ENCODE results near the gene DENND1A.
"Not testable (repeated sequence)": the region's sequence is repeated elsewhere in the genome, so short reads cannot be mapped to it uniquely, and the experiment has no call there.

DENND1A gene

DNA sequence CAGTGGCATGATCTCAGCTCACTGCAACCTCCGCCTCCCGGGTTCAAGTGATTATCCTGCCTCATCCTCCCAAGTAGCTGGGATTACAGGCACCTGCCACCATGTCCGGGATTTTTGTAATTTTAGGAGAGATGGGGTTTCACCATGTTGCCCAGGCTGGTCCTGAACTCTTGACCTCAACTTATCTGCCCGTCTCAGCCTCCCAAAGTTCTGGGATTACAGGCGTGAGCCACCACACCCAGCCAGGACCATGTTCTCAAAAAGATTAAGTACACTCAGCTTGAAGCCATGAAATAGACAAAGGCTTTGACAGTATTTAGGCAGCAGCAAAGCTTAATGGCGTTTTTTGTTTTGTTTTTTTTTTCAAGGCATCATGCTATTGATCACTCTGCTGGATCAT is 44.1 kb downstream of the DENND1A start:
- H3K9me3 ChIP-seq (ENCODE audit: control insufficient read depth, low read length); H3K27ac ChIP-seq (ENCODE audit: low read depth, low read length, severe bottlenecking); H3K4me3 ChIP-seq (ENCODE audit: extremely low read depth, insufficient read depth, low read length, poor library complexity, severe bottlenecking); H3K4me1 ChIP-seq (ENCODE audit: control insufficient read depth, insufficient read depth, low read length, poor library complexity, severe bottlenecking); H3K36me3 ChIP-seq (ENCODE audit: control insufficient read depth, insufficient read depth, low read length): not testable (repeated sequence)
- WGBS, 2 experiments (ENCODE audit: insufficient coverage in 2 of 2), result 94 to 100% methylated on average over 3 to 6 of the region's 6 CpGs

DNA sequence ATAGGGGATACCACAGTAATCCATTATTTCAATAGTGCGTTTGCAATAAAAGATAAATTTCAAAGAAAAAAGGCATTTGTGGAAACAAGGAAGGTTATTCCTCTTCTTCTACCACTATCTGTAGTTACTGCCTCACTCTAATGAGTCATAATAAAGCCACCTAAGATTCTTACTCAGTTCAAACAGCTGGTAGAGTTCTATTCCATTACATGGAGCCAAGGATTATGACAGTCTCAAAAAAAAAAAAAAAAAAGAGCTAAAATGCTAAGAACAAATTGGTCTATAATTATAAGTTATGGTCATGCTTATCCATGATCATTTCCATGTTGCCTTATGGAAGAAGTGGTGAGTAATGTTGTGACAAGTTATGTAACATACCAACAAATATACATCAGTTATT is 46.3 kb downstream of the DENND1A start:
- Histone ChIP-seq H3K9me3 (ENCODE audit: control insufficient read depth, low read length) (no peaks in the 10 kb centered on the region), H3K36me3 (ENCODE audit: control insufficient read depth, insufficient read depth, low read length) (no peaks in the 10 kb centered on the region), H3K4me1 (ENCODE audit: control insufficient read depth, insufficient read depth, low read length, poor library complexity, severe bottlenecking) (no peaks in the 10 kb centered on the region), H3K4me3 (ENCODE audit: extremely low read depth, insufficient read depth, low read length, poor library complexity, severe bottlenecking) (no peak overlapping the region), H3K27ac (ENCODE audit: low read depth, low read length, severe bottlenecking) (no peak overlapping the region)
- no CpG with 5 or more reads among the region's 1 CpG for WGBS, 2 experiments (ENCODE audit: insufficient coverage in 2 of 2)

DNA sequence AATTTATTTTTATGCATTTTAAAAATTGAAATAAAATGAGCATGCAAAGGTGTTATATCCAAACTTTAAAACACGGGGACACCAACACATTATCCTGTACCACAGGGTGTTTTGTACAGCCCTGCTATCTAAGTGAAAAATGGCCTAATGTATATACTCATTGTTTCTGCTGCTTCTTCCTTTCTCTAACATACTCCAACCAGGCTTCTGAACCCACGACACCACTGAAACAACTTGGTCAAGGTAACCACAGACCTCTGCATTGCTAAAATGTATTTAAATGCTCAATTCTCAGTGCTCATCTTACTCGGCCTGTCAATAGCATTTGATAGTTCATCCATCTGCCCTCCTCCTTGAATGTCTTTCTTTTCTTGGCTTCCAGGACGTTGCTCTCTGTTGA is 48.3 kb downstream of the DENND1A start:
- Histone ChIP-seq H3K4me1 (ENCODE audit: control insufficient read depth, insufficient read depth, low read length, poor library complexity, severe bottlenecking) (no peaks in the 10 kb centered on the region), H3K9me3 (ENCODE audit: control insufficient read depth, low read length) (no peaks in the 10 kb centered on the region), H3K36me3 (ENCODE audit: control insufficient read depth, insufficient read depth, low read length) (no peaks in the 10 kb centered on the region), H3K27ac (ENCODE audit: low read depth, low read length, severe bottlenecking) (no peak overlapping the region), H3K4me3 (ENCODE audit: extremely low read depth, insufficient read depth, low read length, poor library complexity, severe bottlenecking) (no peak overlapping the region)
- WGBS, 2 experiments (ENCODE audit: insufficient coverage in 2 of 2), result 89% methylated on average over 3 of the region's 4 CpGs

DNA sequence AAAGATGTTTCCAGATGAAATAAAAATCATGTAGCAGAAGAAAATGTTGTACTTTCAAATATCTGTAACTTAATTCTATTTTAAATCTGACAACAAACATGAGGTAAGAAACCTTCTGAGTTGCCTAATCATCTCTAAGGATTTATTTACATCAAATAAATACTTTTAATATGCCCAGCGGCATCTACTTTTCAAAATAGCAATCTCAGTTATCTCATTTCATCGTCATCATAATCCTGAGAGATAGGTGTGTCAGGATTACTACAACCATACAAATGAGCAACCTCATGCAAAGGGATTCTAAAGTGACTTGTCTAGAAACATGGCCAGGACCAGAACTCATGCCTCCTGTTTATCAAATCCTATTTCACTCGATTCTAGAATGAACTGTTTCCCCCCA is 49.5 kb downstream of the DENND1A start:
- Histone ChIP-seq H3K36me3 (ENCODE audit: control insufficient read depth, insufficient read depth, low read length) (peaks cover 4% of the 10 kb centered on the region), H3K27ac (ENCODE audit: low read depth, low read length, severe bottlenecking) (no peak overlapping the region), H3K9me3 (ENCODE audit: control insufficient read depth, low read length) (no peaks in the 10 kb centered on the region), H3K4me1 (ENCODE audit: control insufficient read depth, insufficient read depth, low read length, poor library complexity, severe bottlenecking) (no peaks in the 10 kb centered on the region), H3K4me3 (ENCODE audit: extremely low read depth, insufficient read depth, low read length, poor library complexity, severe bottlenecking) (no peak overlapping the region)
- 93 to 100% methylated on average over 2 to 3 of the region's 3 CpGs for WGBS, 2 experiments (ENCODE audit: insufficient coverage in 2 of 2)

DNA sequence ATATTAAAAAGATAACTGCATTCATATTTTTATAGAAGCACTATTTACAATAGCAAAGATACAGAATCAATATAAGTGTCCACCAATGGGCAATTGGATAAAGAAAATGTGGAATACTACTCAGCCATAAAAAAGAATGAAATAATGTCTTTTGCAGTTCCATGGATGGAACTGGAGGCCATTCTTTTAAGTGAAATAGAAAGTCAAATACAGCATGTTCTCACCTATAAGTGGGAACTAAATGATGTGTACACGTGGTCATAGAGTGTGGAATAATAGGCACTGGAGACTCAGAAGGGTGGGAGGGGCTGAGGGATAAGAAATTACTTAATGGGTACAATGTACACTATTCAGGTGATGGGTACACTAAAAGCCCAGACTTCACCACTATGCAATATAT is 53.2 kb downstream of the DENND1A start:
- no CpG with 5 or more reads among the region's 1 CpG for WGBS, 2 experiments (ENCODE audit: insufficient coverage in 2 of 2)
- Histone ChIP-seq H3K4me1 (ENCODE audit: control insufficient read depth, insufficient read depth, low read length, poor library complexity, severe bottlenecking) (no peaks in the 10 kb centered on the region), H3K36me3 (ENCODE audit: control insufficient read depth, insufficient read depth, low read length) (peaks cover 5% of the 10 kb centered on the region), H3K4me3 (ENCODE audit: extremely low read depth, insufficient read depth, low read length, poor library complexity, severe bottlenecking) (no peak overlapping the region), H3K27ac (ENCODE audit: low read depth, low read length, severe bottlenecking) (no peak overlapping the region), H3K9me3 (ENCODE audit: control insufficient read depth, low read length) (no peaks in the 10 kb centered on the region)

DNA sequence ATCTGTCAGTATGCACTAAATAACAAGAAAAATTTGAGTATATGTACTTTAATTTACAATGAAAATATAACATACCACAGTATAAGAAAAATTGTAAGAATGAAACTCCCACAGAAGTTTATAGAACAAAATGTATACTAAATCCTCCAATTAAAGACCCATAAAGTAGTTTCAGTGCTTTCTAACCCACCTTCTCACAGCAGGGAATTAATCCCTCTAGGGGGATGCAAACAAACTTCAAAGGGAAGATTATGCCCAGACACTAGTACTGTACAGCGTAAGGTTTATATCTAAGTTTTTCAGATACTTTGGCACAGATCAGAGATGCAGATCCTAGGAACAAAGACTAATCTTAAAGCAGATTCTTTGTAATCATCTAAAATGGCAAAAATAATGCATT is 57.2 kb downstream of the DENND1A start:
- H3K4me3 ChIP-seq (ENCODE audit: extremely low read depth, insufficient read depth, low read length, poor library complexity, severe bottlenecking), result no peak overlapping the region
- H3K9me3 ChIP-seq (ENCODE audit: control insufficient read depth, low read length), result no peaks in the 10 kb centered on the region
- no peak overlapping the region for H3K27ac ChIP-seq (ENCODE audit: low read depth, low read length, severe bottlenecking)
- 100% methylated on average over 1 of the region's 1 CpG for WGBS, 2 experiments (ENCODE audit: insufficient coverage in 2 of 2)
- peaks cover 5% of the 10 kb centered on the region for H3K36me3 ChIP-seq (ENCODE audit: control insufficient read depth, insufficient read depth, low read length)
- H3K4me1 ChIP-seq (ENCODE audit: control insufficient read depth, insufficient read depth, low read length, poor library complexity, severe bottlenecking), result no peaks in the 10 kb centered on the region

DNA sequence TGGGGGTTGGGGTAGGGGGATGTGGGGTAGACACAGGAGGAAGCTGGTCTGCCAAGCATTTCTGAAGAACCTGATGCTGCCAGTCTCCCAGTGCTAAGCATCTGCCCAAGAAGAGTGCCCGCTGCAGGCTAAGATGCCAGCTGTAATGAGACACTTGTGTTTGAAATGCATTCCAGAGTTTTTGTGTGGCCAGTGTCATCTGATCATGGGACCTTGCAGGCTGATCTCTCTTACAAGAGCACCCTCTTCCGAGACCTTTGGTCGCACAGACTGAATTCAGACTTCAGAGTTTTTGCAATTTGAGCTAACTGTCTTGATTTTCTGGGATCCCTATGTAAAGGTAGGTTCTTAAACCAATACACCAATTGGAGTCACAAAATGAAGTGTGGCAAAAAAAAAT is 58.1 kb downstream of the DENND1A start:
- no peaks in the 10 kb centered on the region for H3K9me3 ChIP-seq (ENCODE audit: control insufficient read depth, low read length)
- H3K27ac ChIP-seq (ENCODE audit: low read depth, low read length, severe bottlenecking), result no peak overlapping the region
- no peak overlapping the region for H3K4me3 ChIP-seq (ENCODE audit: extremely low read depth, insufficient read depth, low read length, poor library complexity, severe bottlenecking)
- WGBS, 2 experiments (ENCODE audit: insufficient coverage in 2 of 2), result 67 to 70% methylated on average over 1 of the region's 3 CpGs
- no peaks in the 10 kb centered on the region for H3K4me1 ChIP-seq (ENCODE audit: control insufficient read depth, insufficient read depth, low read length, poor library complexity, severe bottlenecking)
- H3K36me3 ChIP-seq (ENCODE audit: control insufficient read depth, insufficient read depth, low read length), result peaks cover 5% of the 10 kb centered on the region

DNA sequence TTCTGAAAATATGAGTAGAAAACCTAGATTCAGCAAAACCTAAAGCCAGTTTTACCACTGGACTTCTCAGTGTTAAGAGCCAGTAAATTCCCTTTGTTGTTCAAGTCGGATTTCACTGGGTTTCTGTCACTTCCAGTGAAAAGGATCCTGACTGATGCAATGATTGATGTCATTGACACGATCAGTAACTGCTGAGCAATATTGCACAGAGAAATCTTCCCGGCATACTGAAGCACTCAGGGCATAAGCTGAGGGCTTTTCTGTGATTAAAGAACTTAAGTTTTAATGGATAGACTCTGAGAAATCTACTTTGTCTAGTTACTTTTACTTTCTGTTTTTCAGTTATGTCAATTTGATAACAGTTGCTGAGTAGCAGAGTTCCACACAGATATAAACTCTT is 61.9 kb downstream of the DENND1A start:
- H3K36me3 ChIP-seq (ENCODE audit: control insufficient read depth, insufficient read depth, low read length), result no peaks in the 10 kb centered on the region
- no peak overlapping the region for H3K4me3 ChIP-seq (ENCODE audit: extremely low read depth, insufficient read depth, low read length, poor library complexity, severe bottlenecking)
- H3K9me3 ChIP-seq (ENCODE audit: control insufficient read depth, low read length), result no peaks in the 10 kb centered on the region
- H3K4me1 ChIP-seq (ENCODE audit: control insufficient read depth, insufficient read depth, low read length, poor library complexity, severe bottlenecking), result peaks cover 8% of the 10 kb centered on the region
- WGBS, 2 experiments (ENCODE audit: insufficient coverage in 2 of 2), result 52 to 63% methylated on average over 3 of the region's 3 CpGs
- H3K27ac ChIP-seq (ENCODE audit: low read depth, low read length, severe bottlenecking), result no peak overlapping the region

DNA sequence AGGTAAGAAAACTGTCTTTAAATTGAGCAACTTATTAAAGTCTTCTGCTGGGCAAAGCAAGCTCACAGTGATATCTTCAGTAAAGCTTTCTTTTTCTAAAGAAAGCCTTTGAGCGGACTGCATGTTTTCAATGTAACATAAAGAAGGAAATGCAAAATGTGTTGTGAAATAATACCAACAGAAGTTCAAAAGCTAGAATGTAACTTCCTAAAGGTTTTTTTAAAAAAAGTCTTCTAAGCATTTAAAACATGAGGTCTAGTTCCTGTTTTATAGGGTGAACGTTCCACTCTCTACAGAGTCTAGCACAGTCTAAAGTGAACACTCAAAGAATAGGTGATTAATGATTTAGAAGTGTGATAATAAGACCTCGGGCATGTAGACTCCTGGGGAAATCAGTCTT is 62.9 kb downstream of the DENND1A start:
- no CpG with 5 or more reads among the region's 3 CpGs for WGBS, 2 experiments (ENCODE audit: insufficient coverage in 2 of 2)
- H3K4me3 ChIP-seq (ENCODE audit: extremely low read depth, insufficient read depth, low read length, poor library complexity, severe bottlenecking), result no peak overlapping the region
- H3K9me3 ChIP-seq (ENCODE audit: control insufficient read depth, low read length), result no peaks in the 10 kb centered on the region
- H3K36me3 ChIP-seq (ENCODE audit: control insufficient read depth, insufficient read depth, low read length), result no peaks in the 10 kb centered on the region
- peaks cover 8% of the 10 kb centered on the region for H3K4me1 ChIP-seq (ENCODE audit: control insufficient read depth, insufficient read depth, low read length, poor library complexity, severe bottlenecking)
- H3K27ac ChIP-seq (ENCODE audit: low read depth, low read length, severe bottlenecking), result no peak overlapping the region

DNA sequence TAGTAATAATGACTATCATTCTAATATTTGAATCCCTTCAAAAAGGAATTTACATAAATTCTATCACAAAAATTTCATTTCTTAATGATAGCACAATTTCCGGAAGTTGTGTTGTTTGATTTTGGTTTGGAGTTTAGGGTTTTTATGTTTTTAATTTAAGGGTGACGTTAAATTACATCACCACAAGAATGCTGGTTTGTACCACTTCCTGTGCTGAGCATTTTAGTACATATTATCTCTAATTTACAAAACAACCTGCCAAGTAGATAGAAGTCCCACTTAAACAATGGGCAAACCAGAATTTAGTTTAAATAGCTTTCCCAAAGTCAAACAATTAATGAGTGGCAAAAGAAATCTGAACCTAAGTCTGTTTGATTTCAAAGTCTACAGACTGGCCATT is 63.4 kb downstream of the DENND1A start:
- no CpG with 5 or more reads among the region's 2 CpGs for WGBS, 2 experiments (ENCODE audit: insufficient coverage in 2 of 2)
- Histone ChIP-seq H3K36me3 (ENCODE audit: control insufficient read depth, insufficient read depth, low read length) (no peaks in the 10 kb centered on the region), H3K4me3 (ENCODE audit: extremely low read depth, insufficient read depth, low read length, poor library complexity, severe bottlenecking) (no peak overlapping the region), H3K4me1 (ENCODE audit: control insufficient read depth, insufficient read depth, low read length, poor library complexity, severe bottlenecking) (peaks cover 8% of the 10 kb centered on the region), H3K27ac (ENCODE audit: low read depth, low read length, severe bottlenecking) (no peak overlapping the region), H3K9me3 (ENCODE audit: control insufficient read depth, low read length) (no peaks in the 10 kb centered on the region)

DNA sequence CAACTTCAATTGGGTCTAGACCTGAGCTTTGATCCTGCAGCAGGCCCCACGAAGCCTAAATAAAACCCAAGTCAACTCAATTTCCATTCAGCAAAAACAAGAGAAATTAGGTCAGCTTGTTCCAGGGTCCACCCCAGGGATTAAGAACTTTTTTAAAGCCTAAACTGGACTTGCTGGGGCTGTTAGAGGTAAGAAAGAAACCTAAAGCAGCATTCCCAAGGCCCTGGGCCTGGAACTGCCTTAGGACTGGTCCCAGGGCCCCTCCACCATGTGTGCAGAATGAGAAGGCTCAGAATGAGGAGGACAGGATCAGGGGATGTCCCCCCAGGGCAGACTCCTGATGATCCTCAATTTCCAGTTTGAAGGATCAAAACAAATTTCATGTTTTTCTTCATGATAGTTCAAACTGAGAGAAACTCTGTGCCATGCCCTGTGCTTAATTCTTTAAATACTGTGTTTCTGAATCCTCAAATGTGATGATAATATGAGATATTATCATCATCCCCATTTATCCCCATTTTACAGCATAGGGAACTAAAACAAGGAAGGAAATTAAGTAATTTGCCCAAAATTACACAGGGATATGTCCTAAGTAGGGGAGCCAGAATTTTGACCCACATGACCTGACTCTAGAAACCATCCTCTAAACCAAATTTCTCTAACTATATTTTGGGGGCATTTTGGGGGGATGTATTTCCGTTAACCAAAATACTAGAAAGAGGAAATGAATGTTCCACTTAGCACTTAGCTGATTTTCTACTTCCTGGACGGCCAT is 64.5 kb downstream of the DENND1A start:
- Histone ChIP-seq H3K4me1 (ENCODE audit: control insufficient read depth, insufficient read depth, low read length, poor library complexity, severe bottlenecking) (peaks cover 16% of the 10 kb centered on the region), H3K27ac (ENCODE audit: low read depth, low read length, severe bottlenecking) (no peak overlapping the region), H3K9me3 (ENCODE audit: control insufficient read depth, low read length) (no peaks in the 10 kb centered on the region), H3K36me3 (ENCODE audit: control insufficient read depth, insufficient read depth, low read length) (no peaks in the 10 kb centered on the region), H3K4me3 (ENCODE audit: extremely low read depth, insufficient read depth, low read length, poor library complexity, severe bottlenecking) (no peak overlapping the region)
- WGBS, 2 experiments (ENCODE audit: insufficient coverage in 2 of 2), result no CpG with 5 or more reads among the region's 3 CpGs
